IPS-NIHi7 (cell line): Measurements from ENCODE around the gene RETSAT.
"Not testable (repeated sequence)": the region's sequence is repeated elsewhere in the genome, so short reads cannot be mapped to it uniquely, and the experiment has no call there.

ENCODE experiments used
- DNase-seq: peaks from one replicate; pipeline ENCODE4 v3.0.0; 2012; ENCODE audit warnings: mixed read lengths; ENCODE audit errors: extremely low spot score

Gene RETSAT

DNA sequence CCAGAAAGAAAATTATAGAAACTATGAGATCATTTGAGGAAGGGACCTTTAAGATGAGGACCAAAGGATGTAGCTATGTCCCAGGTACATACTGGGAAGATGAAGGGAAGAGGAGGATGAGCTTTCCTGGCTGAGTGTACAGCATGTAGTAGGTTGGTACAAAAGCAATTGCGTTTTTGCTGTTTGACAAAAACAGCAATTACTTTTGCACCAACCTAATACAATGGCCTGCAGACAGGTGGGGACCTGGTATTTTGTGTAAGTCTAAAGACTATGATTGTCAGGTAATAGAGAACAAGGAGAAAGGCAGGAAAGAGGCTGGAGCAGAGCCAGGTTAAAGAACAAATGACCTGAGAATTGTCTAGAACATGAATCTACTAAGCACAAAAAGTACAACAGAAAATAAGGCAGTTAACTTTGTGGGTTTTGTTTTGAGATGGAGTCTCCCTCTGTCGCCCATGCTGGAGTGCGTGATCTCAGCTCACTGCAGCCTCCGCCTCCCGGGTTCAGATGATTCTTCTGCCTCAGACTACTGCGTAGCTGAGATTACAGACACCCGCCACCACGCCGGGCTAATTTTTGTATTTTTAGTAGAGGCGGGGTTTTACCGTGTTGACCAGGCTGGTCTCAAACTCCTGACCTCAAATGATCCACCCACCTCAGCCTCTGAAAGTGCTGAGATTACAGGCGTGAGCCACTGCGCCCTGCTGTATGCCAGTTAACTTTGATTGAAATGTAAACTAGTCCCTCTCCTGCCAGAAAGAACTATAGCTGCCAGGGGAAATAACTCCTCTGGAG is 23.3 kb downstream of the RETSAT start:
- no peak for DNase-seq

DNA sequence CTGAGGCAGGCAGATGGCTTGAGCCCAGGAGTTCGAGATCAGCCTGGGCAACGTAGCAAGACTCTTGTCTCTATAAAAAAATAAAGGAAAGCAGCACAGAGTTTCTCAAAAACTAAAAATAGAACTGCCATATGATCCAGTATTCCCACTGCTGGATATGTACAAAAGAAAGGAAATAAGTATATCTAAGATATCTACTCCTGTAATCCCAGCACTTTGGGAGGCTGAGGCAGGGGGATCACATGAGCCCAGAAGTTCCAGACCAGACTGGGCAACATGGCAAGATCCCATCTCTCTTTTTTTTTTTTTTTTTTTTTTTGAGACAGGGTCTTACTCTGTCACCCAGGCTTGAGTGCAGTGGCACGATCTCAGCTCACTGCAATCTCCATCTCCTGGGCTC is 24.6 kb downstream of the RETSAT start:
- not testable (repeated sequence) for DNase-seq

DNA sequence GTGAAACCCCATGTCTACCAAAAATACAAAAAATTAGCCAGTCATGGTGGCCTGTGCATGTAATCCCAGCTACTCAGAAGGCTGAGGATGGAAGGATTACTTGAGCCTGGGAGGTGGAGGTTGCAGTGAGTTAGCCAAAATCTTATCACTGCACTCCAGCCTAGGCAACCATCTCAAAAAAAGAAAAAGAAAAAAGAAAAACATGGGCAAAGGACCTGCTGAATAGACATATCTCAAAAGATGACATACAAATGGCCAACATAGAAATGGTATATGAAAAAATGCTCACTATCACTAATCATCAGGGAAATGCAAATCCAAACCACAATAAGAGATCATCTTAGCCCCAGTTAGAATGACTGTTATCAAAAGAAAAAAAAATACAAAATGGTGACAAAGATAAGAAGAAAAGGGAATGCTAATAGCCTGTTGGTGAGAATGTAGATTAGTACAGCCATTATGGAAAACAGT is 25.1 kb downstream of the RETSAT start:
- no peak for DNase-seq

DNA sequence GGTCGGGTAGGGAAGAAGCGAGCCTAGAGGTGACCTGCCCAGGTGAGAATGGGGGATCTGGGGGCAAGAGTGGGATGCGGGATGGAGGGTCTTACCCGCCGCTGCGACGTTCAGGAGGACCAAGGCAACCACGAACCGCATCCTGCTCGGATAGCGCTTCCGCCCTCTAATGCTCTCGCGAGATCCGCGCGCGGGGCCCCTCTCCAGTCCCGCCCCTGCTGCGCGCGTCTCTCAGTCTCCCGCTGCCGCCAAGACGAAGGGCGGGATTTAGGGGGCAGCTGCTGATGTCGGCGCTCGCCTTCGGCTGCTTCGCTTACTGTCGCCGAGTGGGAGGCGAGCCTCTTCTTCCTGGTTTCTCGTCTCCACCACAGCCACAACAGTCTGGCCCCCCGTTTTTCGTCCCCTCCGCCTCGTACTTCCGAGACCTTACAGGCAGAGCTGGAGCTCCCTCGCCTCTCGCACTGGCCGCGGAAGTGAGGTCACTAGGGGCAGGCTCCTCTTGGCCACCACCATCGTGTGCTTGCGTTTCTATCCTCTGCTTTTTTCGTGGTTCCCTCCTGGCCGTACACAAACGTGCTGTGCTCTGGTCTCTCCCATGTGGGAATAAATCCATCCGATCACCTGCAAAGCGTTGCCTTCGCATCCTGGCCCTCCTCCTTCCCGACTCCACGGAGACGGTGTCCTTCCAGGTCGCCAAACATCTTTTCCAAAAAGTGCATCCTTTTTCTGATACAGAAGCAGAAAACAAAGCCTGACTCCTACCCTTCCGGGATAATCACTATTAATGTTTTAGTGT is 26.3 kb downstream of the RETSAT start, which contains the start of gene TGOLN2:
TGOLN2 (minus strand) TSS at position 168 of the 796 bp plus-strand sequence; CDS start at position 141, 27 bp downstream.
- peak; percentile 99 for DNase-seq

DNA sequence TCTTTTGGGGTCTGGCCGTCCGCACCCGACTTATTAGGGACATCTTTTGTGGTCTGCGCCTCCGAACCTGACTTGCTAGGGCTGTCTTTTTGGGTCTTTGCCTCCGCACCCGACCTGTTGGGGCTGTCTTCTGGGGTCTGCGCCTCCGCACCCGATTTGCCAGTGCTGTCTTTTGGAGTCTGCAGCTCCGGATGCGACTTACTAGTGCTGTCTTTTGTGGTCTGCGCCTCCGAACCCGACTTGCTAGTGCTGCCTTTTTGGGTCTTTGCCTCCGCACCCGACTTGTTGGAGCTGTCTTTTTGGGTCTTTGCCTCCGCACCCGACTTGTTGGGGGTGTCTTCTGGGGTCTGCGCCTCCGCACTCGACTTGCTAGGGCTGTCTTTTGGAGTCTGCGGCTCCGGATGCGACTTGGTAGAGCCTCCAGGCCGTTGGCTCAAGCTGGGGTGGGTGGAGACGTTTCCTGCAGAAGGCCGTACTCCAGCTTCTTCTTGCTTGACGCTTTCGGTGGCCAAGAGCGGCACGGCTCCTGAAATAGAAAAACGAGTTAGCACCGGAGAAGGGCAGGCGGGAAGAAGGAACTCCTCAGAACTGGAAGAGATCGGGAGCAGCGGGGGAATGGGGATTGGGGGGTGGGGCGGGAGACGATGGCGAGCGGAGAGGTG is 27.0 kb downstream of the RETSAT start:
- DNase-seq, result peak; percentile 53

DNA sequence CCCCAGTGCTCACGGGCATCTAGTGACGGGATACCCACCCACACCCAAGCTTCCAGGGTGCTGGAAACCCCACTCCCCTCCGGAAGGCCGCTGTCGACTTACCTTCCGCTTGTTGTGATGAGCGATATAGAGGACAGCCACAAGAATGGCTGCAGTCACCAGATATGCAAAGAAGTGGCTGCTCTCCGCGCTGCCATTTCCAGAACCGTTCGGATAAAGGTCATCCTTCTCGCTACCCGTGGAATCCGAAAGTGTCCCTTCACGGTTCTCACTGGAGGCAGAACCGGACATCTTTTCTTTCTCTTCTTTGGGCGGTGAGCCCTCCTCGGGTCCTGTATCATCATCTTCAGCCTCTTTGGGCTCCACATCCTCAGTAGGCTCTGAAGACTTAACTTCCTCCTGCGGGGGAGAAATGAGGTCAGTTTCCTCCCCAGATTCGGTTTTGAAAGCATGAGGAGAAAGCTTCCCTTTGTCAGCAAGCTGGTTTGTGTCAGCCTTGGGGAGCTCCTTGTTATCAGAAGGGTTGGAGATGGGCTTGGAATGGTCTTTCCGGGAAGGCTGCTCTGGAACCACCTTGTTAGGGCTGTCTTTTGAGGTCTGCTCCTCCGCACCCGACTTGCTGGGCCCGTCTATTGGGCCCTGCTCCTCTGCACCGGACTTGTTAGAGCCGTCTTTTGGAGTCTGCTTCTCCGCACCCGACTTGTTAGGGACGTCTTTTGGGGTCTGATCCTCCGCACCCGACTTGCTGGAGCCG is 27.7 kb downstream of the RETSAT start:
- no peak for DNase-seq

DNA sequence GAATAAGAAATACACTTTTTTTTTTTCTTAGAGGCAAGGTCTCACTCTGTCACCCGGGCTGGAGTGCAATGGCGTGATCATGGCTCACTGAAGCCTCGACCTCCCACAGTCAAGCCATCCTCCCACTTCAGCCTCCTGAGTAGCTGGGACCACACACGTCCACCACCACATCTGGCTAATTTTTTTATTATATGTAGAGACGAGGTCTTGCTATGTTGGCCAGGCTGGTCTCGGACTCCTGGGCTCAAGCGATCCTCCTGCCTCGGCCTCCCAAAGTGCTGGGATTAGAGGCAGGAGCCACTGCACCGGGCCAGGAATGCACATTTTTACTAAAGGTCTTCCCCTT is 28.9 kb downstream of the RETSAT start:
- no peak for DNase-seq

DNA sequence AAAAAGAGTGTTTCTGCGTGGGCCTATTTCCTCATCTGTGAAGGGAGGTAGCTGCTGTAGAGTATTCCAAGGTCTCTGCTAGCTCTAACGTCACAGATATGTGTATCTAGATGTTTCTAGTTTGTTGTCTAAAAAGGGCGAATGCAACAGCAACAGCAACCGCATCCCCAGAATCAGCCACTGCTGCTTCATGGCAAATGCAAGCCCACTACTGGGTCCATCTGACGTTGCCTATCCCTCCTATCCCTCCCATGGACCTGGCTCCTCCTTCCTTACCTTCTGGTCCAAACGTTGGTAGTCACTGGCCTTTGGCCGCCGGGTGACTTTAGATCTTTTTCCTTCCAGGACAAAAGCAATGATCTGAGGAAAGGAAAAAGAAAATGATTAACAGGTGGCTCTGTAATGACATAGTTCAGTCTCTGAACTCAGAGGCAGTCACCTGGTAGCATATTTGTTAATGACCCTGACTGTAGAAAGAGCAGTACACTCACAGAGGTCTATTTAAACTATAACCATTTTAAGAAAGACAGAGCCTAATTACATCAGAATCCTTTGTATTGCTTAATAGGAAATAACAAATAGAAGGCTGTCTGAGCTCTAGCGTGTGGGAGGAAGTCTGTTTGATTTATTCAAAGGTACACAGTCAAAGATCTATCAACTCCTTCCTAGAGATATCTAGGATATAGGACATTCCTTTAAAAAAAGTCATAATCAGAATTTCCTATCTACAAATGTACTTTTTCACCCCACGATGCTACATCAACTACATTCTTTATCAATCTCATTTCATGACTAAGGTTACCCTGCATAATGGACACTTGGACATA is 29.5 kb downstream of the RETSAT start:
- DNase-seq, result no peak

DNA sequence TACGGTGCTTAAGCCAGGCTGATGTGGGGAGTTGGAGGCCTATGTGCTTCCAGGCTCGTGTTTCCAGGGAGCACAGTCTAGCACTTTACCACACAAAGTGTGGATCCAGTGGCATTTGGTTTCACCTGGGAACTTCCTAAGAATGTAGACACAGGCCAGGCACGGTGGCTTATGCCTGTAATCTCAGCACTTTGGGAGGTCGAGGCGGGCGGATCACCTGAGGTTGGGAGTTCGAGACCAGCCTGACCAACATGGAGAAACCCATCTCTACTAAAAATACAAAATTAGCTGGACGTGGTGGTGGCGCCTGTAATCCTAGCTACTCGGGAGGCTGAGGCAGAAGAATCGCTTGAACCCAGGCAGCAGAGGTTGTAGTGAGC is 30.4 kb downstream of the RETSAT start:
- DNase-seq, result not testable (repeated sequence)

DNA sequence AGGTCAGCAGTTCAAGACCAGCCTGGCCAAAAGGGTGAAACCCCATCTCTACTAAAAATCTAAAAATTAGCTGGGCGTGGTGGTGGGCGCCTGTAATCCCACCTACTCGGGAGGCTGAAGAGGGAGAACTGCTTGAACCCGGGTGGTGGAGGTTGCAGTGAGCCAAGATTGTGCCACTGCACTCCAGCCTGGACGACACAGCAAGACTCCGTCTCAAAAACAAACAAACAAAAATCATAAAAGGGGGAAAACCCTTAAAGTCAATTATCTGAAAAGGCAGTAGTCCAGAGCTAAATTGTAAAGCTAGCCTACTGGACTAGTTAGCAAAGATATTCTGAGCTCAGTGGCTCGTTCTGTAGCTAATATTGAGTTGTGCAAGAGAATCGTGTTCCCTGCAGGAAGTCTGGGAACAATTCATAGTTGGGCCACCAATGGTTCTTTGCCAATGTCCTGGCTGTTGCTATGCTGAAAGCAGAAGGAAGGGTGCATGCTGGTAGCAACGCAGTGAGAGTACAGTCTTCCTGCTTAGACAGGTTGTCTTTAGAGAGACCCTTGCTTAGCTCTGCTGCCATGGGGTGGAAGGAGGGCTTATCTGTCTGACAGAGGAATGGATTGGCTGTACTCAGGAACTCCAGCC is 30.9 kb downstream of the RETSAT start:
- no peak for DNase-seq

DNA sequence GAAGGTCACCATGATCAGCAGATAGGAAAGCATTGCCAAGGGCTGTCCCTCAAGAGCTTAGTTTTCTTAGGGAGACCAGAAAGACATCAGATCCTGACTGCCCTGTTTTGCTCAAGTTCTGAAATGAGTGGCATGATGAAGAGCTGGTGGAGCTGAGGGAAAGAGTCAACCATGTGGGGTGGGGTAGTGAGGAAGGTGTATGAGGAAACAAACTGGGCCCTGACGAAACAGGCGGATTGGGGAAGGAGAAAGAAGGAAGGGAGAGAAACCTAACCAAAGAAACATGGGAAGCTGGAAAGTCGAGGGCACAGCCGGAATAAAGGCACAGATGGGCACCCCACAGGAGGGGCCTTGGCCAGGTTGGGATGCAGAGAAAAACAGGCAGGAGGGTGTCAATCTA is 34.5 kb downstream of the RETSAT start:
- DNase-seq, result no peak

DNA sequence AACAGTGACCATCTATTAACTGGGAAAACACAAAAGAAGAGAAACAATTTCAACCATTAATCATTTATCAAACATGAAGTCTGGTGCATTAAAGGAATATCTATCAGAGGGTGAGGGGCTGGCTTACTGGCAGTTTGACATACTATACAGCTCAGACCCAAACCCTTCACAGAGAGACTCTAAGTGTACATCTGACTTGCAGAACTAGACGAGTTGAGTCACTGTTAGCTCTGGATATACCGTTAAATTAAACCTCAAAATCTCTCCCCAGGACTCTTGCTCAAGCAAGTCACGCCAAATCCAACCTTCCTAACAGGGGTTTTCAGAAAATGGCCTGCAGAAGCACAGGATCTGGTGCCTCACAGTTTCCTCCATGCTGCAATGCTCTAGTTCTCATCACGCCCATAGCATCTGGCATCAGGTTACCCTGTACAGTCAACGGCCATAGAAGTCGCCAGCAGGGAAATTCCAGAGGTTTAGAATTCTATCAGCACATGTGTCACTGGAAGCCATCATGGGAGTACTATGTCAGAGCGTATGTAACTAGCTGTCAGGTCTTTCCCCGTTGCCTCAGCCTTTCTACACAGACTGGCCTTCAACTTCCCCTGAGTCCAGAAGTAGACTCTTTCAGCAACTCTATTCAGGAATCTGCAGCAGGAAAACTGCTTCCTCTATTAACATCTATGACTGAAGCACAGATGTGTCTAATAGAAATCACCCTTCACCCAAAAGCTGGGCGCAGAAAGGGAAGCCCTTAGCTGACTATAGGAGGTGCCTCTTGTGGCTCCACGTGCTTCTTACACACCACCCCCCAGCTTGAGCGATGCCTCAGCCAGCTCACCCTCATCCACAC is 35.9 kb downstream of the RETSAT start:
- DNase-seq, result no peak

DNA sequence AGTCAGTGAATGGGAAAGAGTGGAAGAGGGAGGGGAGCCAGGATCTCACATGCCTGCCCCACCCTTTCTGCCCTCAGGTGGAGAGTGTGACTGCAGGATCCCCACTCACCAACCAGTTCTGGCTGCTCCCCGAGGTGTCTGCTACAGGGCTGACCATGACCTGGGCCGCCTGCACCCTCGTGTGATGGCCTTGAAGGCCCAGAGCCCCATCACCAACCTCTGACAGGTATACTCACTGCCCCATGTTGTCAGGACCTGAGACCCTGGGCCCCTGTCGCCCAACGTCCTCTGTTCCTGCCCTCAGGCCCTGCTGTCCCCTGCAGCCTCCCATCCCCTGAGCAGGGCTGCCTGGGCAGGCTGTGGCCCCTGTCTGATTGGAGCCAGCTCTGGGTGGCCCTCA is 38.4 kb downstream of the RETSAT start:
- not testable (repeated sequence) for DNase-seq

DNA sequence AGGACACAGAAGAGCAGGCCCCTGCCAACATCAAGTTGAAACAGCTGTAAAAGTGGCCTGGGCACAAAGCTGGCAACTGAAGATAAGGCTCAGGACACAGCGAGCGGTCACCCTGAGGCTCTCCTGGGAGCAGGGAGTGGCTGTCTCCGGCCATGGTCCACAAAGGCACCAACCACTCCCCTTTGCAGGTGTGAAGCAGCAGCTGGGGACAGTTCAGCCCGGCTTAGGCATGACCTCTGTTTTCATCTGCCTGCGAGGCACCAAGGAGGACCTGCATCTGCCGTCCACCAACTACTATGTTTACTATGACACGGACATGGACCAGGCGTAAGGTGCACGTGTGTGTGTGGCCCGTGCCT is 39.5 kb downstream of the RETSAT start:
- no peak for DNase-seq

DNA sequence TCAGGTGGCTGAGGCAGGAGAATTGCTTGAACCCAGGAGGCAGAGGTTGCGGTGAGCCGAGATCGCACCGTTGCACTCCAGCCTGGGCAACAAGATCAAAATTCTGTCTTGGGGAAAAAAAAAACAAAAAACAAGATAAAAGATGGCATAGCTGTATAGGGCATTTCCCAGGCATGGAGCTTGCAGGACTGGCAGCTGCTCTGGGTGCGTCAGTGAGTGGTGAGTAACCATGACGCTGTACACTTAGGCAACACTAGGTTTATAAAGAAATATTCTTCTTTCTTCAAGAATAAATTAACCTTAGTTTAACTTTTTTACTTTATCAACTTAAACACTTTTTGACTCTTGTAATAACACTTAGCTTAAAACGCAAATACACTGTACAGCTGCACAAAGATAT is 41.9 kb downstream of the RETSAT start:
- DNase-seq, result no peak

DNA sequence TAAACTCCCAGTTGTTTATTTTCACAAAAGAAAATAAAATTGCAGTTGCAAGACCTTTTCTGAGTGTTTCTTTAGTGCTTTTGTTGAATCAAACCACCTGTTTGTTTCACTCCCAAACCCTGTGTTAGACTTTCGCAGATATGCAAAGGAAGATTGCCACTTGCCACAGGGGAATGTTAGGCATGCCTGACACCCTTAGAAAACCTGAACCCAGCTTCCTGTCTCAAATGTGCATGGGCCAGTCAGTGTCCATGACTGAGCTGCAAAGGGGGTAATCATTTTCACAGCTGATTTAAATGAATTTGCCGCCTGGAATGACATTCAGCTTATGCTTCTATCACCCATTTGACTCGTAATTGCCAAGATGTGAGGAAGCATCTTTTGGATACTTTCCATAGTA is 44.0 kb downstream of the RETSAT start:
- no peak for DNase-seq

DNA sequence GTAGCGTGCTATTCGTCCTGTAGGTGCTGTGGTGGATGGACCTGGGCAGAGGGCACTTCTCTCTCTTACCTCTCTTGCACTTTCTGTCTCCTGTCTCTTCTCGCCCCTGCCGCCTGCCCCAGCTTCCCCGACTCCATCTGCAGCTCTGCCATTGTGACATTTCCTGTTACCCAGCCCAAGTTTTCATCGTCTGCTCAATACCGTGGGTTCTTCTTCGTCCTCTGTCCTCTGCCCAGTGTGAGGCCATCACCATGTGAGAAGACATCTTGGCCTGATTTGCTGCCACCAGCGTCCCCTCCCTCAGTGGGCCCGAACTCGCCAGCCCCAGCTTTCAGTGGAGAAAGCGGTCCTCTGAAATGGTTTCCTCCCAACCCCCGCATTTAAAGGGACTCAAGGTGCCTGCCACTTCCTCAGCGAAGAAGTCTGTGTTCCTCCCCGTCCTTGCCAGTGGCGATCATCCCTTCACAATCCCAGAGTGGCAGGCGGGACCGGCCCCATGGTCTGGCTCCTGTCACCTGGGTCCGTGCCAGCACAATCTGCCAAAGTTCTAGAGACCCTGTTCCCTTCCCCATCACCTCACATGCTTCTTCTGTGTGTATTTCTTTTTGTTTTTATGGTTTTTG is 44.5 kb downstream of the RETSAT start:
- DNase-seq, result no peak

DNA sequence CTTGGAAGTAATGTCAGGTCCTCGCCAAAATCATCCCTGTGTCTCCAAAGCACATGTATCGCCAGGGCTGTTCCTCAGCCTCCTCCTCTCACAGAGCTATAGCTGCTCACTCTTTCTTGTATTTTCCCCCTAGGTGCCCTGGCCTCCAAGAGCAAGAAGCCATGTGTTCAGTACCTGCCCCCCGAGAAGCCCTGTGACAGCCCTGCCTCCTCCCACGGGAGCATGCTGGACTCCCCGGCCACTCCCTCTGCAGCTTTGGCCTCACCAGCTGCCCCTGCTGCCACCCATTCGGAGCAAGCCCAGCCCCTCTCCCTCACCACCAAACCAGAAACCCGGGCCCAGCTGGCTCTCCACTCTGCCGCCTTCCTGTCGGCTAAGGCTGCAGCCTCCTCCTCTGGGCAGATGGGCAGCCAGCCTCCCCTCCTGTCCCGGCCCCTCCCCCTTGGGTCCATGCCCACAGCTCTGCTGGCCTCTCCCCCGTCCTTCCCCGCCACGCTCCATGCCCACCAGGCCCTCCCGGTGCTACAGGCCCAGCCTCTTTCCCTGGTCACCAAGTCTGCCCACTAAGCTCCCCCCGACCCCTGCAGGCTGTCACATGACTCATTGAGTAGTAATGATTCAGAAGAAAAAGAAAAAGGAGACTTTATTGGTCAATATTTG is 45.3 kb downstream of the RETSAT start:
- DNase-seq, result no peak

DNA sequence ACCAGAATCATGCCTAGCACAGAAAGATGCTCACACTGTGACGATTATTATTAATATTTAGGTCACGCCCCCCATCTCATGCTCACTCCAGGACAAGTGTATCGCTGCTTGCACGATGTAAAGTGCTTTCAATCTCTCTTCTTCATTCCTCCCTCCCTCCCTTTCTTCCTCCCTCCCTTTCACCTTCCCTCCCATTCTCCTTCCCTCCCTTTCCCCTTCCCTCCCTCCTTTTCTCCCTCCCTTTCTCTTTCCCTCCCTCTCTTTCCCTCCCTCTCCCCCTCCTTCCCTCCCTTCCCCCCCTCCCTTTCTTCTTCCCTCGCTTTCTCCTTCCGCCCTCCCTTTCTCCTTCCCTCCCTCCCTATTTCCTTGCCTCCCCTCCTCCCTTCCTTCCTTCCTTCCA is 46.1 kb downstream of the RETSAT start:
- DNase-seq, result no peak
